ENCODE measurements around the gene LUC7L. TPM values are rescaled to one million over a fixed set of nuclear protein-coding genes. Genes with fewer than 3 reads are reported as not detected.
A peak's percentile ranks its signal among the peaks of the same experiment; 100 is the strongest.

The LUC7L gene
- total RNA-seq: 100 to 1,000 TPM in 2 of 4 donors, 10 to 100 TPM in 2; 47.6 to 118 (median 93.9) TPM

GRCh38 chr16:228852-229730, at the start of gene LUC7L:
Gene LUC7L (minus strand): TSS chr16:229449. CDS start chr16:229339, 110 bp downstream.
- Histone ChIP-seq H3K27ac (peak within 1 kb of the TSS; percentile 95), H3K27me3 (no peaks in the 10 kb centered on the region), H3K4me1 (peaks cover 7 to 10% of the 10 kb centered on the region in 2 donors), H3K36me3 (no peaks in the 10 kb centered on the region), H3K9me3 (no peaks in the 10 kb centered on the region), H3K4me3 (peak within 1 kb of the TSS; percentile 72 to 76)
- intact Hi-C loops (cut with DNase I; ENCODE audit: low total_unique reads): no loop called here
- peak; percentile 83 to 87 for DNase-seq
- TF ChIP-seq POLR2A (IDR thresholded peaks at IDR 0.05) (peak; percentile 86 to 98), CTCF (IDR thresholded peaks at IDR 0.05) (no peak)

- Histone ChIP-seq H3K4me3 (no peak overlapping the region), H3K27me3 (peaks cover 3 to 8% of the 10 kb centered on the region in 2 donors), H3K9me3 (no peaks in the 10 kb centered on the region), H3K36me3 (no peaks in the 10 kb centered on the region), H3K27ac (no peak overlapping the region), H3K4me1 (peaks cover 0 to 14% of the 10 kb centered on the region in 2 donors)
- intact Hi-C loops (cut with DNase I; ENCODE audit: low total_unique reads): no loop called here
- no peak for DNase-seq
- no peak for TF ChIP-seq POLR2A (IDR thresholded peaks at IDR 0.05)
- TF ChIP-seq CTCF (IDR thresholded peaks at IDR 0.05): no peak
These were observed 49.7 kb upstream of the LUC7L start for GRCh38 chr16:278863-279366.

- Histone ChIP-seq H3K4me3 (no peak overlapping the region), H3K4me1 (peaks cover 0 to 14% of the 10 kb centered on the region in 2 donors), H3K36me3 (no peaks in the 10 kb centered on the region), H3K9me3 (no peaks in the 10 kb centered on the region), H3K27me3 (peaks cover 3 to 7% of the 10 kb centered on the region in 2 donors), H3K27ac (no peak overlapping the region)
- DNase-seq: no peak
- no peak for TF ChIP-seq CTCF (IDR thresholded peaks at IDR 0.05)
- no peak for TF ChIP-seq POLR2A (IDR thresholded peaks at IDR 0.05)
- intact Hi-C loops (cut with DNase I; ENCODE audit: low total_unique reads): no loop called here
These were observed 47.3 kb upstream of the LUC7L start for GRCh38 chr16:276426-277077.

GRCh38 chr16:275786-276232, 46.6 kb upstream of the LUC7L start, which contains the start of gene RGS11:
Gene RGS11 (minus strand): TSS chr16:275944. CDS start chr16:275911, 33 bp downstream.
- no peak within 1 kb of the TSS for H3K27ac ChIP-seq
- peaks cover 0 to 11% of the 10 kb centered on the region in 2 donors for H3K4me1 ChIP-seq
- peak within 1 kb of the TSS; percentile 16 to 22 for H3K4me3 ChIP-seq
- TF ChIP-seq CTCF (IDR thresholded peaks at IDR 0.05): no peak
- no peak for TF ChIP-seq POLR2A (IDR thresholded peaks at IDR 0.05)
- intact Hi-C loops (cut with DNase I; ENCODE audit: low total_unique reads): no loop called here
- H3K27me3 ChIP-seq: peaks cover 0 to 2% of the 10 kb centered on the region in 2 donors
- no peaks in the 10 kb centered on the region for H3K9me3 ChIP-seq
- no peak for DNase-seq
- no peaks in the 10 kb centered on the region for H3K36me3 ChIP-seq

Measured in uterus (tissue), 4 donors.